Left ventricle myocardium inferior (tissue), 1 donor: ENCODE measurements around the gene PWWP2B. TPM values are rescaled to one million over a fixed set of nuclear protein-coding genes. Genes with fewer than 3 reads are reported as not detected.

Experiments used
- DNase-seq: peaks from one replicate; pipeline ENCODE4 v3.0.0-alpha.2; 2020
- H3K27ac ChIP-seq: fragments of 200-600 bp; replicated peaks from 2 replicates; pipeline ENCODE4 v1.8.0; 2021
- H3K27me3 ChIP-seq: fragments of 200-600 bp; 2 replicates; pipeline ENCODE4 v1.8.0; 2021; ENCODE audit warnings: low read depth
- H3K36me3 ChIP-seq: fragments of 200-600 bp; 2 replicates; pipeline ENCODE4 v1.8.0; 2021
- H3K4me1 ChIP-seq: fragments of 200-600 bp; 2 replicates; pipeline ENCODE4 v1.8.0; 2021
- H3K4me3 ChIP-seq: fragments of 200-600 bp; 2 replicates; pipeline ENCODE4 v1.8.0; 2021; ENCODE audit warnings: mild to moderate bottlenecking, moderate library complexity
- H3K9me3 ChIP-seq: fragments of 200-600 bp; replicated peaks from 2 replicates; pipeline ENCODE4 v1.8.0; 2021
- intact Hi-C: fragments of 100-400 bp; cut with micrococcal nuclease; formaldehyde crosslinking; loops from one replicate; pipeline ENCODE4 v1.11.0; 2022
- total RNA-seq: library from RNA; stranded (reverse); fragmentation: NEBNext Ultra II Directional; extraction: Animal tissue kit (Norgen Biotek cat#: 25700); gene quantifications from one replicate; pipeline ENCODE4 v1.2.1, GENCODE V29; 2021
- TF ChIP-seq, protein P1 (sequence below): fragments of 200-600 bp; IDR thresholded peaks from 2 replicates; pipeline ENCODE4 v1.8.0; 2021; ENCODE audit warnings: antibody characterized with exemption, mild to moderate bottlenecking, borderline replicate concordance
- donor health status: DM: no; HTN: yes; CAD: no; lungs with severe emphysema.

Gene PWWP2B
- total RNA-seq, 1 donor from 2014 or later, result 17.2 TPM

DNA sequence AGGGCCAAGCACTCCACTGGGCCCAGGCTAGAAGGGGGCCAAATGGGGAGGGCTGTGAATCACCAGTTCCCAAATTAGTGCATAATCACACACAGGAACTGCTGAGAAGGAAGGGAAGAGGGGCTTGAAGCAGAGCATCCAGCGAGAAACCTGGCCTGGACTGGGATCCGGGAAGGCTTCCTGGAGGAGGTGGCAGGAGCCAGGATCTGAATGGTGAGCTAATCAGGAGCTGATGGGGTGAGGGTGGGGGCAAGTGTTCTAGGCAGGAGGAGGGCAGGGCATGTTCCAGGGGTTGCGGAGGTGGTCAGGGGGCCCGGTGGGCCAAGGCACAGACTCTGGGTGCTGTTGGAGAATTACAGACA lies 12.6 kb downstream of the PWWP2B start:
- no peak for DNase-seq
- no peak overlapping the region for H3K27ac ChIP-seq

DNA sequence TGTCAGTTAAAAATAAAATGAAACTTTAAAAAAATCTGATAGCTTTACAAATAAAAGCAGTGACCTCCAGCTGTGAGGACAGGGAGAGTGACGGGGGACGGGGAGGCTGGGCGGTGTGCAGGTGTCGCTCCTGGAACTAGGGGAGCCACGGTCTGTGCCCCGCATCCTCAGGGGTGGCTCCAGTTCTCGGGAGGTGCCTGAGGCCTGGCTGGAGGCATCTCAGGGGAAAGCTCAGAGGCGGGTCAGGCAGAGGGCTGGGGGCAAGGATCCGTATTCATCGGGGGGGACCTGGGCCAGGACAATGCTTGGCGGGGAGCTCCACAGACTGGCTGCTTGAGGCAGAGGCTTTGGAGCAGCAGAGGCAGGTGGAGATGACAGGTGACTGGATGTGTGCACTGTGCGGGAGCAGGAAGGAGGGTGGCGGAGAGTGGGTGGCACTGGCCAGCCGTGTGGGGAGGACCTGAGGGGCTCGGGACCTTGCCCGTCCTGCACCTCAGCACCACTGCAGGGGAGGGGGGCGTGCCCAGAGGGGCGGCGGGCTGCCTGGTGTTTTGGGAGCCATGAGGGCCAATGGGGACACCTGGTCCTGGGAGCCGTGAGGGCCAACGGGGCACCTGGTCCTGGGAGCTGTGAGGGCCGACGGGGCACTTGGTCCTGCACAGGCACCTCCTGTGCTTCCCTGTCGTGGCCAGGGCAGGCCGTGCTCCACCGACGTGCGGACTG lies 13.2 kb downstream of the PWWP2B start:
- H3K36me3 ChIP-seq, result peaks cover 14% of the 10 kb centered on the region
- no peak overlapping the region for H3K4me3 ChIP-seq
- DNase-seq, result no peak
- peaks cover 64% of the 10 kb centered on the region for H3K4me1 ChIP-seq
- TF ChIP-seq, protein P1, sequence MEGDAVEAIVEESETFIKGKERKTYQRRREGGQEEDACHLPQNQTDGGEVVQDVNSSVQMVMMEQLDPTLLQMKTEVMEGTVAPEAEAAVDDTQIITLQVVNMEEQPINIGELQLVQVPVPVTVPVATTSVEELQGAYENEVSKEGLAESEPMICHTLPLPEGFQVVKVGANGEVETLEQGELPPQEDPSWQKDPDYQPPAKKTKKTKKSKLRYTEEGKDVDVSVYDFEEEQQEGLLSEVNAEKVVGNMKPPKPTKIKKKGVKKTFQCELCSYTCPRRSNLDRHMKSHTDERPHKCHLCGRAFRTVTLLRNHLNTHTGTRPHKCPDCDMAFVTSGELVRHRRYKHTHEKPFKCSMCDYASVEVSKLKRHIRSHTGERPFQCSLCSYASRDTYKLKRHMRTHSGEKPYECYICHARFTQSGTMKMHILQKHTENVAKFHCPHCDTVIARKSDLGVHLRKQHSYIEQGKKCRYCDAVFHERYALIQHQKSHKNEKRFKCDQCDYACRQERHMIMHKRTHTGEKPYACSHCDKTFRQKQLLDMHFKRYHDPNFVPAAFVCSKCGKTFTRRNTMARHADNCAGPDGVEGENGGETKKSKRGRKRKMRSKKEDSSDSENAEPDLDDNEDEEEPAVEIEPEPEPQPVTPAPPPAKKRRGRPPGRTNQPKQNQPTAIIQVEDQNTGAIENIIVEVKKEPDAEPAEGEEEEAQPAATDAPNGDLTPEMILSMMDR, result no peak
- no peaks in the 10 kb centered on the region for H3K9me3 ChIP-seq
- no peaks in the 10 kb centered on the region for H3K27me3 ChIP-seq
- no peak overlapping the region for H3K27ac ChIP-seq
- intact Hi-C loops, result no loop called here

More for the DNA sequence above, 12.6 kb downstream of the PWWP2B start:
- Histone ChIP-seq H3K4me1 (peaks cover 64% of the 10 kb centered on the region), H3K27me3 (no peaks in the 10 kb centered on the region), H3K9me3 (no peaks in the 10 kb centered on the region), H3K4me3 (no peak overlapping the region), H3K36me3 (peaks cover 19% of the 10 kb centered on the region)
- TF ChIP-seq, protein P1, result no peak
- intact Hi-C loops, result no loop called here

DNA sequence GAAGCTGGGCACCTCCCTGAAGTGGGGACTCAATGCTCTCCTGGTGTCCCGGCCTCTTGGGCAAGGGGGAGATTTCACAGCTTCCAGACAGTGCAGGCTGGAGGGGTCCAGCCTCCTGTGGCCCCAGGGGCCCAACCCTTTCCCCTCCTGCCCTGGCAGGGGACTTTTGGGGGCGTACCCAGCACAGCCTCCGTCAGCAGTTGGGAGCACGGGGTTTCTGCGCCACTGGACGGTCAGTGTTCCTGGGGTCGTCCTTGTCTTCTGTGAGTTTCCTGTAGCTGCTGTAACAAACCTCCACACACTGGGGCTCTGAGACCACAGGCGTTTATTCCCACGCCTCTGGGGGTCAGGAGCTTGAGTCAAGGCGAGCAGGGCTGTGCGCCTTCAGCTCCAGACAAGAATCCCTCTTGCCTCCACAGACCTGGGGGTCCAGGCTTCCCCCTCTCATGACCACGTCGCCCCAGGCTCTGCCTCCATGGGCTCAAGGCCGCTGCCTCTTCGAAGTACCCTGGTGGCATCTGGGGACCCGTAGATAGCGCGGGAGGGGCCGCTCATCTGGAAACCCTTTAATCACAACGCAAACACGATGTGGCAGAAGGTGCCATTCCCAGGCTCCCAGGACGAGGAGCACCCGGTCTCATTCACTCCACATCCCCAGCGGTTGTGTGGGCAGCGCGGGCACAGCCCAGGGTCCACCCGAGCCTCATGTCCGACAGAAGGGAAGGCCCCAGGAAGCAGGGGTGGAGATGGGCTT lies 14.0 kb downstream of the PWWP2B start:
- intact Hi-C loops, result no loop called here
- TF ChIP-seq, protein P1, result no peak
- peak overlapping the region; percentile 29 for H3K4me3 ChIP-seq
- H3K27me3 ChIP-seq, result no peaks in the 10 kb centered on the region
- H3K9me3 ChIP-seq, result no peaks in the 10 kb centered on the region
- H3K27ac ChIP-seq, result peak overlapping the region; percentile 70
- peaks cover 64% of the 10 kb centered on the region for H3K4me1 ChIP-seq
- no peak for DNase-seq
- H3K36me3 ChIP-seq, result peaks cover 6% of the 10 kb centered on the region

DNA sequence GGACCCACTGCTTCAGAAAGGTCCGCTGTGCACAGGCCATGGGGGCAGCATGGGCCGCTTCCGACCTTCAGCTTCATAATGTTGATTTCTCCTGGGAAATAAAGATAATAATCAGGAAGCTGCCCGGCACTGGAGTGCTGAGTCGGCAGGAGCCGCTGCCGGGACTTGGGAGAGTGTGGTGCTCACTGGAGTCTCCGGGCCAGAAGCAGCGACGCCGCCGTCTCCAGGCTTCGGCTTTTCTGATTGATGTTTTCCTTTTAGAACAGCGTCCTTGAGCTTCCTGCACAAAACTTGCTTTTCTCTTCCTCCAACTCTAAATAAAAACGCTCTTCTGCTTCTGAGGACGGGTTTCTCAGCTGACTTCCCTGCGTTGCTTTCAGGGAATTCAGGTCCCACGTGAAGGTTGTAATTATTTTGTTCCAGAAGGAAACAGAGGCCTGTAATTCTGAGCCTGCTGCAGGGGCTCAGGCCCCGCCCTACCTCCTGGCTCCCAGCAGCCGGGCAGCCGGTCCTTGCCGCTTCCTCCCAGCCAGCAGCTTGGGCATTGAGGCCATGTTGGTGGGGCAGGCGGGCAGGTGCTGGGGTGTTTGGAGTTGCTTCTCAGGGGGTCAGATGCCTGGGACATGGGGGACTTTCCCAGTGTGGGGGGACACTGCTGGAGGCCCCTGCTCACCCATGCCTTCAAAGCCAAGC lies 14.7 kb downstream of the PWWP2B start:
- H3K4me1 ChIP-seq, result peaks cover 64% of the 10 kb centered on the region
- peak overlapping the region; percentile 70 for H3K27ac ChIP-seq
- intact Hi-C loops, result no loop called here
- H3K4me3 ChIP-seq, result peak overlapping the region; percentile 29
- H3K27me3 ChIP-seq, result no peaks in the 10 kb centered on the region
- TF ChIP-seq, protein P1, result no peak
- H3K9me3 ChIP-seq, result no peaks in the 10 kb centered on the region
- no peaks in the 10 kb centered on the region for H3K36me3 ChIP-seq
- no peak for DNase-seq

DNA sequence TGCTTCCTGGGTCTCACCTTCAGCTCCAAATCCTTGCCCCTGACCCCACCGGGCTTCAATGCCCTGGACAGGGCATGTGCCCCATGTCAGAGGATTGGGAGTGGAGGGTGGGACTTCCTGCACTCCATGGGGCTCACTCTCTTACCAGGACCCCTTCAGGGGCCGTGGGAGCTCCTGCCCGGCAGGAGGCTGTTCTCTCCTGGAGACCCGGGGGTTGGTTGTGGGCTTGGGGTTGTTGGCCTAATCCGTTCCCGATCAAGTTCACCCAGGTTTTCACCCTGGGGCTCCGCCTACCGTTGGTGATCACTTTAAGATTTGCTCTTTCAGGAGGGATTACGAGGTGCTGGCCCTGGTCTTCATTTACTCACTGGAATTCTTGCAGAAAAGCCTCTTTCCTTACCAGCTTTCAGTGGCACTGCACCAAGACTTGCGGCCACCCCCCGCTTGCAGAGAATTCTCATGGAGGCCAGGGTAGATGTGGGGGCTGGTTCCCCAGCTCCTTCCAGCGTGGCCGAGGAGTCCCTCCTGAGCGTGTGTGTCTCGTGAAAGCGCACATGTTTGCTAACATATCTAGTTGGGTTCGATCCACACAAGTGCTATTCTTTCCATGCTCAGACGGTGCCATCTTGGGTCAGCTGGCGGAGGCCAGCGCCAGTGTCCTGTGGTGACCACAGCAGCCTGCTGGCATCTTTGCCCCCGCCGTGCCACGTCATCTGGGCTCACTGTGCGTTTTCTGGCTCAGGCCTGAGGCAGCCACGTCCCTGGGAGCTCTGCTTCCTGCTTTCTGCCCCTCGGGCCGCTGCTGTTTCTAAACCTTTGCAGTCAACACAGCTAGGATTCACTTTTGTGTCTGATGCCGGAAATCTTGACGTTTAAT lies 15.6 kb downstream of the PWWP2B start:
- peak overlapping the region; percentile 70 for H3K27ac ChIP-seq
- H3K9me3 ChIP-seq, result no peaks in the 10 kb centered on the region
- H3K27me3 ChIP-seq, result no peaks in the 10 kb centered on the region
- no peaks in the 10 kb centered on the region for H3K36me3 ChIP-seq
- no peak overlapping the region for H3K4me3 ChIP-seq
- intact Hi-C loops, result no loop called here
- TF ChIP-seq, protein P1, result no peak
- H3K4me1 ChIP-seq, result peaks cover 62% of the 10 kb centered on the region
- no peak for DNase-seq
